Transverse colon (tissue), 4 donors: ENCODE results near the gene PDE4D. TPM values are rescaled to one million over a fixed set of nuclear protein-coding genes. Genes with fewer than 3 reads are reported as not detected.

Experiments used
- DNase-seq: peaks from one replicate; pipeline ENCODE4 v3.0.0-alpha.2; 2019
- H3K27ac ChIP-seq, 4 donors: fragments of 200-600 bp; sonication (generic); 2 replicates each; pipeline ENCODE4 v1.5.1; 2016 to 2018; ENCODE audit warnings: inconsistent platforms in 4 of 4
- H3K27me3 ChIP-seq: fragments of 200-600 bp; sonication (generic); 2 replicates; pipeline ENCODE4 v1.5.1; 2017; ENCODE audit warnings: inconsistent platforms
- H3K36me3 ChIP-seq, 4 donors: fragments of 200-600 bp; sonication (generic); 2 replicates each; pipeline ENCODE4 v1.5.1; 2017 to 2019; ENCODE audit warnings: inconsistent platforms in 4 of 4
- H3K4me1 ChIP-seq, 4 donors: fragments of 200-600 bp; sonication (generic); 2 replicates each; pipeline ENCODE4 v1.5.1; 2017 to 2020; ENCODE audit warnings: inconsistent platforms in 4 of 4
- H3K4me3 ChIP-seq, 4 donors: fragments of 200-600 bp; sonication (generic); 1 replicate in 1 of 4; 2 replicates in 3 of 4; pipeline versions ENCODE4 v1.5.1 to v1.6.1; 2017 to 2019; ENCODE audit warnings: inconsistent platforms in 4 of 4
- H3K9me3 ChIP-seq, 2 donors: fragments of 200-600 bp; sonication (generic); 2 replicates each; pipeline ENCODE4 v1.5.1; 2017 to 2019; ENCODE audit warnings: inconsistent platforms in 2 of 2
- CTCF ChIP-seq, 5 experiments: fragments of 200-600 bp in 3 of 5; fragments of 450-650 bp in 2 of 5; sonication (generic) in 3 of 5; IDR thresholded peaks; 1 replicate in 2 of 5; 2 replicates in 3 of 5; pipeline ENCODE4 v1.5.1; 2016 to 2017; ENCODE audit warnings: antibody characterized with exemption in 5 of 5, inconsistent platforms in 3 of 5, mild to moderate bottlenecking in 2 of 5, moderate library complexity in 1 of 5
- EP300 ChIP-seq: sonication (generic); formaldehyde crosslinking; IDR thresholded peaks from one replicate; pipeline ENCODE4 v1.6.1; 2017; ENCODE audit warnings: antibody characterized with exemption, low read depth
- POLR2A ChIP-seq: fragments of 450-650 bp; IDR thresholded peaks from one replicate; pipeline ENCODE4 v1.6.1; 2016; ENCODE audit warnings: antibody characterized with exemption, mild to moderate bottlenecking, moderate library complexity
- POLR2AphosphoS5 ChIP-seq, 3 donors: sonication (generic); formaldehyde crosslinking; IDR thresholded peaks; one replicate each; pipeline ENCODE4 v1.6.1; 2016; ENCODE audit warnings: antibody characterized with exemption in 3 of 3
- WGBS, 2 donors: methylation state at CpG; one replicate each; pipeline ENCODE4 v1.1.5; 2018; ENCODE audit warnings: low coverage in 1 of 2; 5-methylcytosine and 5-hydroxymethylcytosine counted together
- in situ Hi-C, 4 donors: fragments of 200-750 bp; cut with MboI; loops; one replicate each; pipeline versions ENCODE4 v1.15.0 to v1.15.1; 2017; ENCODE audit warnings: low sequenced_read_pairs in 3 of 4, low pct_ligation_motif_present in 1 of 4, low pct_unique_long_range_greater_than_20kb in 1 of 4
- intact Hi-C: fragments of 100-400 bp; cut with DNase I; formaldehyde crosslinking; loops from one replicate; pipeline ENCODE4 v1.15.1; 2023; ENCODE audit warnings: low total_unique reads
- total RNA-seq, 4 donors: library from RNA; depleted of rRNA; stranded (reverse); fragments of >200 nt; gene quantifications; one replicate each; pipeline ENCODE4 v1.1.0, GENCODE V29; 2016

The PDE4D gene
- total RNA-seq, 4 donors from 2014 or later: 47.0 to 302 (median 73.6) TPM

- Histone ChIP-seq H3K36me3 (no peaks in the 10 kb centered on the region), H3K27me3 (no peaks in the 10 kb centered on the region), H3K4me1 (no peaks in the 10 kb centered on the region), H3K9me3 (no peaks in the 10 kb centered on the region), H3K4me3 (no peak overlapping the region), H3K27ac (no peak overlapping the region)
- DNase-seq: no peak
- in situ Hi-C loops (no loop called here), intact Hi-C loops (no loop called here)
- WGBS, 2 donors: 64 to 71% methylated on average over 5 of the region's 5 CpGs
- TF ChIP-seq CTCF (IDR thresholded peaks at IDR 0.05) (no peak), POLR2A (no peak), POLR2AphosphoS5 (IDR thresholded peaks at IDR 0.05) (no peak), EP300 (no peak)
Measured at GRCh38 chr5:59436364-59437148, 457.0 kb downstream of the PDE4D start.

- 81% methylated on average over 1 of the region's 1 CpG; no CpG with 5 or more reads in 1 of the 2 donors for WGBS, 2 donors
- no peaks in the 10 kb centered on the region for H3K36me3 ChIP-seq
- no peak overlapping the region for H3K4me3 ChIP-seq
- in situ Hi-C loops (no loop called here), intact Hi-C loops (no loop called here)
- no peak for DNase-seq
- H3K4me1 ChIP-seq: no peaks in the 10 kb centered on the region
- TF ChIP-seq POLR2A: no peak
- no peak for TF ChIP-seq CTCF (IDR thresholded peaks at IDR 0.05)
- no peak for TF ChIP-seq POLR2AphosphoS5 (IDR thresholded peaks at IDR 0.05)
- H3K27ac ChIP-seq: no peak overlapping the region
- no peaks in the 10 kb centered on the region for H3K9me3 ChIP-seq
- H3K27me3 ChIP-seq: no peaks in the 10 kb centered on the region
Measured at GRCh38 chr5:59433174-59433573, 460.4 kb downstream of the PDE4D start.

GRCh38 chr5:59430066-59430685, 463.4 kb downstream of the PDE4D start:
- intact Hi-C loops: no loop called here
- Histone ChIP-seq H3K4me3 (no peak overlapping the region), H3K4me1 (no peaks in the 10 kb centered on the region), H3K9me3 (no peaks in the 10 kb centered on the region), H3K36me3 (no peaks in the 10 kb centered on the region), H3K27me3 (no peaks in the 10 kb centered on the region), H3K27ac (no peak overlapping the region)
- TF ChIP-seq CTCF (IDR thresholded peaks at IDR 0.05): no peak
- TF ChIP-seq POLR2A: no peak
- no peak for DNase-seq
- WGBS, 2 donors: 94 to 96% methylated on average over 7 to 9 of the region's 9 CpGs
- in situ Hi-C loops: no loop called here

- Histone ChIP-seq H3K9me3 (no peaks in the 10 kb centered on the region), H3K36me3 (no peaks in the 10 kb centered on the region), H3K4me1 (no peaks in the 10 kb centered on the region), H3K27ac (no peak overlapping the region), H3K4me3 (no peak overlapping the region), H3K27me3 (no peaks in the 10 kb centered on the region)
- in situ Hi-C loops (no loop called here), intact Hi-C loops (no loop called here)
- no peak for DNase-seq
- TF ChIP-seq EP300 (no peak), POLR2A (no peak), POLR2AphosphoS5 (IDR thresholded peaks at IDR 0.05) (no peak), CTCF (IDR thresholded peaks at IDR 0.05) (no peak)
- WGBS, 2 donors: 74 to 79% methylated on average over 2 of the region's 2 CpGs
Measured at GRCh38 chr5:59428391-59428790, 465.1 kb downstream of the PDE4D start.
